ENCODE measurements around the gene RHOU. TPM values are rescaled to one million over a fixed set of nuclear protein-coding genes. Genes with fewer than 3 reads are reported as not detected.

The RHOU gene
- total RNA-seq, 4 donors from 2014 or later: 13.1 to 41.2 (median 26.6) TPM

GRCh38 chr1:228727681-228728171, 7.6 kb upstream of the RHOU start:
- Histone ChIP-seq H3K36me3 (no peaks in the 10 kb centered on the region), H3K9me3 (no peaks in the 10 kb centered on the region), H3K27ac (no peak overlapping the region), H3K4me3 (no peak overlapping the region), H3K4me1 (no peaks in the 10 kb centered on the region), H3K27me3 (no peaks in the 10 kb centered on the region)
- intact Hi-C loops (cut with DNase I; ENCODE audit: low total_unique reads): no loop called here
- TF ChIP-seq CTCF (IDR thresholded peaks at IDR 0.05) (no peak), POLR2A (IDR thresholded peaks at IDR 0.05) (no peak)
- DNase-seq: peak; percentile 22 to 25

- TF ChIP-seq CTCF (IDR thresholded peaks at IDR 0.05) (no peak), POLR2A (IDR thresholded peaks at IDR 0.05) (no peak)
- Histone ChIP-seq H3K27me3 (no peaks in the 10 kb centered on the region), H3K9me3 (no peaks in the 10 kb centered on the region), H3K4me3 (no peak overlapping the region), H3K4me1 (no peaks in the 10 kb centered on the region), H3K36me3 (no peaks in the 10 kb centered on the region), H3K27ac (no peak overlapping the region)
- DNase-seq: no peak
- intact Hi-C loops (cut with DNase I; ENCODE audit: low total_unique reads): no loop called here
Observed at GRCh38 chr1:228732426-228732825, 2.9 kb upstream of the RHOU start.

- H3K9me3 ChIP-seq: no peaks in the 10 kb centered on the region
- no peak overlapping the region for H3K27ac ChIP-seq
- no peak overlapping the region for H3K4me3 ChIP-seq
- no peaks in the 10 kb centered on the region for H3K36me3 ChIP-seq
- no peaks in the 10 kb centered on the region for H3K27me3 ChIP-seq
- DNase-seq: no peak
- peaks cover 0 to 6% of the 10 kb centered on the region in 2 donors for H3K4me1 ChIP-seq
- intact Hi-C loops (cut with DNase I; ENCODE audit: low total_unique reads): no loop called here
- TF ChIP-seq POLR2A (IDR thresholded peaks at IDR 0.05) (no peak), CTCF (IDR thresholded peaks at IDR 0.05) (no peak)
Observed at GRCh38 chr1:228733576-228733975, 1.7 kb upstream of the RHOU start.

- peak overlapping the region; percentile 85 to 95 for H3K27ac ChIP-seq
- no peaks in the 10 kb centered on the region for H3K9me3 ChIP-seq
- H3K4me3 ChIP-seq: peak overlapping the region; percentile 55 to 99
- TF ChIP-seq POLR2A (IDR thresholded peaks at IDR 0.05): no peak
- intact Hi-C loops (cut with DNase I; ENCODE audit: low total_unique reads): loop anchor here (5.0 kb wide), 1 partner anchor 491 kb away; no protein-coding TSS in a partner anchor
- H3K36me3 ChIP-seq: no peaks in the 10 kb centered on the region
- no peaks in the 10 kb centered on the region for H3K27me3 ChIP-seq
- DNase-seq: peak; percentile 59 to 64
- H3K4me1 ChIP-seq: peaks cover 0 to 6% of the 10 kb centered on the region in 2 donors
Observed at GRCh38 chr1:228735871-228736586, 750 bp downstream of the RHOU start.

GRCh38 chr1:228736844-228737445, 1.7 kb downstream of the RHOU start:
- H3K4me3 ChIP-seq: peak overlapping the region; percentile 55 to 99
- peaks cover 0 to 6% of the 10 kb centered on the region in 2 donors for H3K4me1 ChIP-seq

More at GRCh38 chr1:228736844-228737445, 1.7 kb downstream of the RHOU start:
- H3K36me3 ChIP-seq: no peaks in the 10 kb centered on the region
- no peaks in the 10 kb centered on the region for H3K9me3 ChIP-seq
- H3K27ac ChIP-seq: peak overlapping the region; percentile 85 to 95
- intact Hi-C loops (cut with DNase I; ENCODE audit: low total_unique reads): loop anchor here (5.0 kb wide), 1 partner anchor 490 kb away; no protein-coding TSS in a partner anchor
- H3K27me3 ChIP-seq: no peaks in the 10 kb centered on the region
- no peak for DNase-seq
- TF ChIP-seq POLR2A (IDR thresholded peaks at IDR 0.05) (no peak), CTCF (IDR thresholded peaks at IDR 0.05) (no peak)
